IMR-90 (cell line): Measurements from ENCODE around the gene ANKFN1. TPM values are rescaled to one million over a fixed set of nuclear protein-coding genes. Genes with fewer than 3 reads are reported as not detected.

Experiments
- ATAC-seq: fragments of 200-7000 bp; cut with Tn5 transposase; 2 replicates; pipeline ENCODE4 v1.9.1; 2020; ENCODE audit warnings: low read depth, mild to moderate bottlenecking, moderate library complexity
- BruUV-seq: library from RNA; stranded (reverse); fragments of 400-500 nt; replicated peaks from 2 replicates; lab custom pipeline; 2021; lab: Mats Ljungman, UMichigan
- CTCF ChIA-PET: fragments of 300-600 bp; formaldehyde crosslinking; extraction: SDS; loops from one replicate; lab custom pipeline; 2021; ENCODE audit warnings: antibody characterized with exemption; lab: Yijun Ruan, JAX
- POLR2A ChIA-PET: fragments of 300-600 bp; sonication (Branson Sonifier 250); formaldehyde crosslinking; loops from one replicate; lab custom pipeline; 2022; ENCODE audit warnings: antibody characterized with exemption; ENCODE audit not compliant: unreplicated experiment; lab: Charles Lee
- DNase-seq: peaks from one replicate; pipeline ENCODE4 v3.0.0; 2013
- H2AFZ ChIP-seq: replicated peaks from 2 replicates; pipeline ENCODE3; 2013; ENCODE audit warnings: low read length, mild to moderate bottlenecking; ENCODE audit not compliant: poor library complexity
- H2AK5ac ChIP-seq: 2 replicates; pipeline ENCODE4 v1.6.1; 2013; ENCODE audit warnings: low read depth, low read length, inconsistent platforms
- H2AK9ac ChIP-seq: replicated peaks from 2 replicates; pipeline ENCODE3; 2013; ENCODE audit warnings: mild to moderate bottlenecking, low read depth, low read length, moderate library complexity; ENCODE audit not compliant: poor library complexity
- H2BK120ac ChIP-seq: 2 replicates; pipeline ENCODE4 v1.6.1; 2013; ENCODE audit warnings: low read depth, low read length, inconsistent platforms
- H2BK15ac ChIP-seq: 3 replicates; pipeline ENCODE4 v1.6.1; 2013; ENCODE audit warnings: low read depth, low read length, inconsistent platforms
- H2BK20ac ChIP-seq: 2 replicates; pipeline ENCODE4 v1.6.1; 2013; ENCODE audit warnings: low read depth, mild to moderate bottlenecking, inconsistent platforms, low read length, moderate library complexity
- H2BK5ac ChIP-seq: 2 replicates; pipeline ENCODE4 v1.6.1; 2013; ENCODE audit warnings: mild to moderate bottlenecking, low read depth, low read length, inconsistent platforms; ENCODE audit not compliant: poor library complexity, severe bottlenecking
- H3K14ac ChIP-seq: replicated peaks from 2 replicates; pipeline ENCODE4 v1.6.1; 2013; ENCODE audit warnings: low read depth, low read length, inconsistent platforms
- H3K18ac ChIP-seq: 2 replicates; pipeline ENCODE4 v1.6.1; 2013; ENCODE audit warnings: low read depth, low read length, control low read depth
- H3K23ac ChIP-seq: 2 replicates; pipeline ENCODE4 v1.6.1; 2013; ENCODE audit warnings: low read depth, low read length, inconsistent platforms
- H3K27ac ChIP-seq: 2 replicates; pipeline ENCODE4 v1.5.1; 2013; ENCODE audit warnings: mild to moderate bottlenecking, control low read depth, low read length; ENCODE audit not compliant: insufficient read depth
- H3K27me3 ChIP-seq: 2 replicates; pipeline ENCODE4 v1.6.1; 2013; ENCODE audit warnings: low read length; ENCODE audit not compliant: control insufficient read depth, insufficient read depth
- H3K36me3 ChIP-seq: 2 replicates; pipeline ENCODE4 v1.6.1; 2013; ENCODE audit warnings: low read length, mixed read lengths; ENCODE audit not compliant: control insufficient read depth, insufficient read depth
- H3K4ac ChIP-seq: 2 replicates; pipeline ENCODE4 v1.6.1; 2013; ENCODE audit warnings: low read depth, low read length, inconsistent platforms
- H3K4me1 ChIP-seq: 2 replicates; pipeline ENCODE4 v1.6.1; 2013; ENCODE audit warnings: low read length, mixed read lengths; ENCODE audit not compliant: control insufficient read depth, insufficient read depth
- H3K4me2 ChIP-seq: 2 replicates; pipeline ENCODE4 v1.6.1; 2013; ENCODE audit warnings: low read depth, mild to moderate bottlenecking, control low read depth, low read length, moderate library complexity
- H3K4me3 ChIP-seq: 2 replicates; pipeline ENCODE4 v1.5.1; 2013; ENCODE audit warnings: low read depth, mild to moderate bottlenecking, control low read depth, low read length, moderate library complexity; ENCODE audit not compliant: insufficient read depth
- H3K56ac ChIP-seq: 2 replicates; pipeline ENCODE4 v1.6.1; 2013; ENCODE audit warnings: low read length, inconsistent platforms; ENCODE audit not compliant: insufficient read depth; ENCODE audit errors: extremely low read depth
- H3K79me1 ChIP-seq, 2 experiments: 2 replicates each; pipeline ENCODE4 v1.6.1; 2013; ENCODE audit warnings: low read length in 2 of 2, inconsistent platforms in 1 of 2, low read depth in 1 of 2
- H3K9ac ChIP-seq: 2 replicates; pipeline ENCODE4 v1.6.1; 2013; ENCODE audit warnings: low read depth, low read length, control low read depth
- H3K9me1 ChIP-seq: 2 replicates; pipeline ENCODE4 v1.6.1; 2013; ENCODE audit warnings: low read length, inconsistent platforms; ENCODE audit not compliant: insufficient read depth
- H3K9me3 ChIP-seq: 2 replicates; pipeline ENCODE4 v1.6.1; 2013; ENCODE audit warnings: low read length; ENCODE audit not compliant: control insufficient read depth, insufficient read depth
- H4K20me1 ChIP-seq: 2 replicates; pipeline ENCODE4 v1.6.1; 2013; ENCODE audit warnings: low read length, inconsistent platforms; ENCODE audit not compliant: insufficient read depth
- H4K5ac ChIP-seq: 2 replicates; pipeline ENCODE4 v1.6.1; 2013; ENCODE audit warnings: mild to moderate bottlenecking, low read depth, low read length, control low read depth
- H4K8ac ChIP-seq, 2 experiments: 2 replicates each; pipeline ENCODE4 v1.6.1; 2013; ENCODE audit warnings: low read depth in 2 of 2, low read length in 2 of 2, control low read depth in 1 of 2, inconsistent platforms in 1 of 2
- H4K91ac ChIP-seq: 2 replicates; pipeline ENCODE4 v1.6.1; 2013; ENCODE audit warnings: low read depth, low read length, inconsistent platforms; ENCODE audit not compliant: insufficient read depth
- BHLHE40 ChIP-seq: fragments of 150-350 bp; IDR thresholded peaks from 2 replicates; pipeline ENCODE4 v1.6.1; 2016; ENCODE audit warnings: mild to moderate bottlenecking, low read depth, low read length
- CEBPB ChIP-seq: IDR thresholded peaks from 2 replicates; pipeline ENCODE4 v1.6.1; 2012; ENCODE audit warnings: low read depth, low read length, improper control_type of control experiment
- MAFK ChIP-seq: IDR thresholded peaks from 2 replicates; pipeline ENCODE4 v1.6.1; 2012; ENCODE audit warnings: low read depth, low read length, improper control_type of control experiment
- USF2 ChIP-seq: fragments of 150-350 bp; IDR thresholded peaks from 2 replicates; pipeline ENCODE4 v1.6.1; 2017; ENCODE audit warnings: mild to moderate bottlenecking, antibody characterized with exemption, low read length, low read depth
- WGBS, 2 experiments: methylation state at CpG; one replicate each; pipeline versions ENCODE4 v1.1.5 to v1.1.7; 2013; ENCODE audit warnings: missing lambda C conversion rate in 2 of 2; ENCODE audit not compliant: insufficient read length in 1 of 2; ENCODE audit errors: extremely low coverage in 2 of 2; 5-methylcytosine and 5-hydroxymethylcytosine counted together
- dilution Hi-C: fragments of 300-500 bp; cut with HindIII; formaldehyde crosslinking; loops from one replicate; pipeline ENCODE4 v1.14.3; 2018; ENCODE audit warnings: low sequenced_read_pairs; ENCODE audit not compliant: unreplicated experiment
- in situ Hi-C: fragments of 300-500 bp; cut with MboI; formaldehyde crosslinking; loops from 3 replicates; pipeline ENCODE4 v1.14.3; 2019; ENCODE audit warnings: low sequenced_read_pairs, inconsistent platforms, mixed read lengths
- intact Hi-C: fragments of 100-400 bp; cut with micrococcal nuclease; formaldehyde crosslinking; loops from 2 replicates; pipeline ENCODE4 v1.10.0; 2022
- polyA plus RNA-seq, 3 experiments: library from polyadenylated mRNA; depleted of rRNA; stranded (reverse); fragments of >200 nt; gene quantifications; 2 replicates each; pipeline ENCODE4 v1.2.3, GENCODE V29; 2012; ENCODE audit warnings: low replicate concordance in 1 of 3
- total RNA-seq: library from RNA; depleted of rRNA; stranded (reverse); fragments of >200 nt; gene quantifications from 2 replicates; pipeline ENCODE4 v1.2.3, GENCODE V29; 2012

The ANKFN1 gene
- total and polyA plus RNA-seq, 2 of the 4 experiments (the other 2 are of a cell fraction), result not detected

GRCh38 chr17:56351675-56352074 is 198.4 kb downstream of the ANKFN1 start:
- no peak overlapping the region for H3K4me2 ChIP-seq
- no peak overlapping the region for H4K91ac ChIP-seq
- H3K4me3 ChIP-seq, result no peak overlapping the region
- no peak overlapping the region for H3K18ac ChIP-seq
- no peaks in the 10 kb centered on the region for H3K9me3 ChIP-seq
- in situ Hi-C loops (no loop called here), intact Hi-C loops (no loop called here), dilution Hi-C loops (no loop called here)
- no peak overlapping the region for H2BK120ac ChIP-seq
- H2AK9ac ChIP-seq, result no peak overlapping the region
- no peaks in the 10 kb centered on the region for H3K36me3 ChIP-seq
- ATAC-seq, result no peak
- ChIA-PET POLR2A (no interaction called here), CTCF (no interaction called here)
- H4K20me1 ChIP-seq, result no peaks in the 10 kb centered on the region
- H3K56ac ChIP-seq, result no peak overlapping the region
- H4K8ac ChIP-seq, result no peak overlapping the region
- no peak overlapping the region for H2AK5ac ChIP-seq
- no TSS peak for BruUV-seq
- no peak overlapping the region for H3K23ac ChIP-seq
- no CpG with 5 or more reads among the region's 5 CpGs for WGBS, 2 experiments
- no peak overlapping the region for H3K14ac ChIP-seq
- H3K9me1 ChIP-seq, result no peaks in the 10 kb centered on the region
- H2BK20ac ChIP-seq, result no peak overlapping the region
- no peak overlapping the region for H3K27ac ChIP-seq
- no peaks in the 10 kb centered on the region for H3K27me3 ChIP-seq
- no peak overlapping the region for H2AFZ ChIP-seq
- no peaks in the 10 kb centered on the region for H3K4me1 ChIP-seq
- no peak for DNase-seq
- H2BK15ac ChIP-seq, result no peak overlapping the region
- no peak overlapping the region for H2BK5ac ChIP-seq
- H3K4ac ChIP-seq, result no peak overlapping the region
- H3K9ac ChIP-seq, result no peak overlapping the region
- no peak for TF ChIP-seq BHLHE40
- no peak for TF ChIP-seq USF2
- no peak for TF ChIP-seq CEBPB
- no peak for TF ChIP-seq MAFK
- H4K5ac ChIP-seq, result no peak overlapping the region
- H3K79me1 ChIP-seq, result no peaks in the 10 kb centered on the region
